ENCODE measurements around the gene MTHFSD. TPM values are rescaled to one million over a fixed set of nuclear protein-coding genes. Genes with fewer than 3 reads are reported as not detected.

MTHFSD gene
- total and polyA plus RNA-seq, 2 of the 8 experiments (the other 6 are each of a cell fraction or from before 2014, with no cell fraction given): 7.1 to 9.8 TPM

DNA sequence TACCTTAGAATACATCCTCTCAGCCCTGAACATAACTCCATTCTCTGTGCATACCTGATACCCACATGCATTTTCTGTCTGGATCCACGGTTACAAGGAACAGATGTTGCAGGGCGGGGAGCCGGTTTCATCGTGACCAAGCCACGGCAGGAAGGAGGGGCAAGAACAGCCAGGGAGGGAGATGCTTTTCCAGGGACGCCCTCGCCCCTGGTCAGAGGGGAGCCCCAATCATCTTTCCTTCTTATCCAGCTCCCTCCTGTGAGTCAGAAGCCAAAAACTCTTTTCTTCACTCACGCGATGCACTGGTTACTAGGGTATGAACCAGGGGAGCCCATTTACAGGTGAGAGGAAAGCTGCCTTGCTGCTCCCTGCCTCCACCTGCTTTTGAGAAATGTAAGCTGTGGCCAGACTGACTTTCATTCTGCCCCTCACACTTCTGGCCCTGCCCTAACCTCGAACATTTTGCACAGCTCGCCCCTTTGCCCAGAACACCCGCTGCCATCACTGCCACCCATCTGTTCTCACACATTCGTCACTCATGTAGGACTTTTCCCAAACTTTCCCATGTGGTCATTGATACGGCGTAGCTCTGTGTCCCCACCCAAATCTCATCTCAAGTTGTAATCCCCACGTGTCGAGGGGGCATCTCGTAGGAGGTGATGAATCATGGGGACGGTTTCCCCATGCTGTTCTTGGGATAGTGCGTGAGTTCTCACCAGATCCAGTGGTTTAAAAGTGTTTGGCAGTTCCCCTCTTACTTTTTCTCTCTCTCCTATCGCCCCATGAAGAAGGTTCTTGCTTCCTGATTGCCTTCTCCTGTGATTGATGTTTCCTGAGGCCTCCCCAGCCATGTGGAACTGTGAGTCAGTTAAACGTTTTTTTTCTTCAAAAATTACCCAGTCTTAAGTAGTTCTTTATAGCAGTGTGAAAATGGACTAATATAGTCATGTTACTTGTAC, 43.9 kb upstream of the MTHFSD start:
- no peak overlapping the region for H2AK5ac ChIP-seq (ENCODE audit: low read depth, low read length)
- no peak overlapping the region for H4K5ac ChIP-seq (ENCODE audit: insufficient read length, low read depth, low read length)
- no peak overlapping the region for H2BK15ac ChIP-seq (ENCODE audit: low read length)
- no peaks in the 10 kb centered on the region for H3K4me1 ChIP-seq (replicated peaks in 1 of 4; ENCODE audit: control insufficient read depth in 3 of 4, insufficient read depth in 4 of 4, low read length in 3 of 4)
- FAIRE-seq (no peak), DNase-seq (ENCODE audit: low read depth in 1 of 2, low spot score in 2 of 2) (no peak)
- H3K4me2 ChIP-seq (ENCODE audit: insufficient read depth in 1 of 2, low read depth in 2 of 2, low read length in 2 of 2): no peak overlapping the region
- H3K4ac ChIP-seq (replicated peaks; ENCODE audit: insufficient read length, low read depth, low read length): no peak overlapping the region
- no peak overlapping the region for H3K56ac ChIP-seq (replicated peaks; ENCODE audit: insufficient read length, low read depth, low read length)
- H2AFZ ChIP-seq (ENCODE audit: low read length): no peak overlapping the region; the same call in 1 of the 2 replicates
- WGBS, 2 experiments (ENCODE audit: extremely low coverage in 1 of 2, insufficient coverage in 1 of 2, insufficient read length in 1 of 2, insufficient replicate concordance in 2 of 2, low coverage in 1 of 2, low lambda C conversion rate in 2 of 2, missing lambda C conversion rate in 1 of 2): 89% methylated on average over 22 of the region's 22 CpGs; no CpG with 5 or more reads in 1 of the 2 experiments
- H4K20me1 ChIP-seq (replicated peaks in 1 of 2; ENCODE audit: control insufficient read depth in 1 of 2, insufficient read depth in 2 of 2, low read length in 2 of 2): no peaks in the 10 kb centered on the region
- no peak overlapping the region for H4K8ac ChIP-seq (ENCODE audit: extremely low read depth, insufficient read depth, low read length)
- no peaks in the 10 kb centered on the region for H3K79me2 ChIP-seq (ENCODE audit: control insufficient read depth in 1 of 2, insufficient read depth in 2 of 2, low read length in 2 of 2)
- H3K23me2 ChIP-seq (ENCODE audit: low read depth, low read length): no peaks in the 10 kb centered on the region
- H2BK12ac ChIP-seq (ENCODE audit: low read depth, low read length): no peak overlapping the region
- H3K27me3 ChIP-seq (replicated peaks in 1 of 4; ENCODE audit: control insufficient read depth in 3 of 4, extremely low read depth in 1 of 4, insufficient read depth in 3 of 4, low read length in 3 of 4): peaks cover 0 to 1% (median 0%) of the 10 kb centered on the region in 4 experiments; a peak in 3 of 7 replicates
- H3K14ac ChIP-seq (ENCODE audit: insufficient read length): no peak overlapping the region
- H4K91ac ChIP-seq (replicated peaks; ENCODE audit: insufficient read length, low read length): no peak overlapping the region
- H3K4me3 ChIP-seq (ENCODE audit: extremely low read depth in 1 of 4, insufficient read depth in 2 of 4, low read depth in 3 of 4, low read length in 4 of 4): no peak overlapping the region
- CTCF ChIA-PET (ENCODE audit: partially characterized antibody): interaction anchor here (0.8 kb wide), 1 partner anchor 15 kb away, joined by 3 read pairs; no protein-coding TSS in a partner anchor
- H3K9me3 ChIP-seq (ENCODE audit: insufficient read depth in 2 of 2, low read depth in 1 of 2, low read length in 1 of 2): no peaks in the 10 kb centered on the region
- H2BK120ac ChIP-seq (replicated peaks; ENCODE audit: low read depth, low read length): no peak overlapping the region
- H2BK20ac ChIP-seq (ENCODE audit: low read length): no peak overlapping the region
- H3K36me3 ChIP-seq (ENCODE audit: control insufficient read depth in 2 of 4, insufficient read depth in 4 of 4, low read length in 3 of 4): no peaks in the 10 kb centered on the region
- H3K27ac ChIP-seq (ENCODE audit: low read depth, low read length): no peak overlapping the region
- no peak overlapping the region for H3K9ac ChIP-seq (replicated peaks in 1 of 4; ENCODE audit: extremely low read depth in 1 of 4, low read depth in 3 of 4, low read length in 3 of 4)
- H2BK5ac ChIP-seq (ENCODE audit: low read depth, low read length): no peak overlapping the region
- no peak overlapping the region for H3K23ac ChIP-seq (ENCODE audit: insufficient read length)
- H3K18ac ChIP-seq (ENCODE audit: extremely low read depth, low read length): no peak overlapping the region
- H3K79me1 ChIP-seq (ENCODE audit: low read depth, low read length): no peaks in the 10 kb centered on the region
- POLR2A ChIA-PET (ENCODE audit: partially characterized antibody): no interaction called here
- TF ChIP-seq NANOG (IDR thresholded peaks at IDR 0.05; ENCODE audit: insufficient read depth, low read depth, low read length, poor library complexity, severe bottlenecking): no peak
- TF ChIP-seq SIRT6 (IDR thresholded peaks at IDR 0.05; ENCODE audit: low read length): no peak
- TF ChIP-seq CHD1 (IDR thresholded peaks at IDR 0.05; ENCODE audit: low read depth, low read length): no peak
- no peak for TF ChIP-seq POU5F1 (IDR thresholded peaks at IDR 0.05; ENCODE audit: low read depth, low read length)
- no peak for TF ChIP-seq HDAC6 (IDR thresholded peaks at IDR 0.05; ENCODE audit: low read depth, low read length)
- TF ChIP-seq CTBP2 (IDR thresholded peaks at IDR 0.05; ENCODE audit: borderline replicate concordance, insufficient read depth, insufficient read length, low read length): no peak
- no peak for TF ChIP-seq BACH1 (IDR thresholded peaks at IDR 0.05; ENCODE audit: low read length)
- TF ChIP-seq, protein P1, sequence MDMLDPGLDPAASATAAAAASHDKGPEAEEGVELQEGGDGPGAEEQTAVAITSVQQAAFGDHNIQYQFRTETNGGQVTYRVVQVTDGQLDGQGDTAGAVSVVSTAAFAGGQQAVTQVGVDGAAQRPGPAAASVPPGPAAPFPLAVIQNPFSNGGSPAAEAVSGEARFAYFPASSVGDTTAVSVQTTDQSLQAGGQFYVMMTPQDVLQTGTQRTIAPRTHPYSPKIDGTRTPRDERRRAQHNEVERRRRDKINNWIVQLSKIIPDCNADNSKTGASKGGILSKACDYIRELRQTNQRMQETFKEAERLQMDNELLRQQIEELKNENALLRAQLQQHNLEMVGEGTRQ (IDR thresholded peaks at IDR 0.05; ENCODE audit: low read length): no peak
- TF ChIP-seq, protein P2, sequence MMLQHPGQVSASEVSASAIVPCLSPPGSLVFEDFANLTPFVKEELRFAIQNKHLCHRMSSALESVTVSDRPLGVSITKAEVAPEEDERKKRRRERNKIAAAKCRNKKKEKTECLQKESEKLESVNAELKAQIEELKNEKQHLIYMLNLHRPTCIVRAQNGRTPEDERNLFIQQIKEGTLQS (IDR thresholded peaks at IDR 0.05; ENCODE audit: insufficient read depth, low read depth, low read length): no peak
- no peak for TF ChIP-seq SIN3A (conservative IDR thresholded peaks at IDR 0.05 in 1 of 2, IDR thresholded peaks at IDR 0.05 in 1 of 2; ENCODE audit: low read depth in 1 of 2, low read length in 2 of 2)

All from H1 (cell line).